Effector CD8-positive, alpha-beta T cell (primary cell): ENCODE results near the gene SULT1C2.

ENCODE experiments used
- DNase-seq: peaks from one replicate; lab custom pipeline; 2025; lab: John Stamatoyannopoulos, UW

SULT1C2 gene

DNA sequence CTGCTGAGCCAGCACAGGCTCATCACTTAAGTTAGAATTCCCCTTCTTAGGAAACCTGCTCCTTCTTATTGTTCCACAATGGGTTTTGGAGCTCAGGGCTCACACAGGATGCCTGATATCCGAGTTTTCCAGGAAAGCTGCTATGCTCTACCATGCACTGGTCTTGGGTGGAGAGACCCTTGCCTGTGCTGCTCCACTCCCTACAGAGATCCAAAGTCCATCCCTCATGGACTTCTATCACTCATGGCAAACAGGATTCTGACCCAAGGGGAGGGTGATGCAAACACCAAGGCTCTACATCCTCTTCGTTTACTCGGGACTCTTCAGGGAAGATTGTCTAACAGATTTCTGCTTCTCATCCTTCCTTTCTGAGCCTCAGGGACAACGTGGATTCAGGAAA is 5.2 kb downstream of the SULT1C2 start:
- no peak for DNase-seq

DNA sequence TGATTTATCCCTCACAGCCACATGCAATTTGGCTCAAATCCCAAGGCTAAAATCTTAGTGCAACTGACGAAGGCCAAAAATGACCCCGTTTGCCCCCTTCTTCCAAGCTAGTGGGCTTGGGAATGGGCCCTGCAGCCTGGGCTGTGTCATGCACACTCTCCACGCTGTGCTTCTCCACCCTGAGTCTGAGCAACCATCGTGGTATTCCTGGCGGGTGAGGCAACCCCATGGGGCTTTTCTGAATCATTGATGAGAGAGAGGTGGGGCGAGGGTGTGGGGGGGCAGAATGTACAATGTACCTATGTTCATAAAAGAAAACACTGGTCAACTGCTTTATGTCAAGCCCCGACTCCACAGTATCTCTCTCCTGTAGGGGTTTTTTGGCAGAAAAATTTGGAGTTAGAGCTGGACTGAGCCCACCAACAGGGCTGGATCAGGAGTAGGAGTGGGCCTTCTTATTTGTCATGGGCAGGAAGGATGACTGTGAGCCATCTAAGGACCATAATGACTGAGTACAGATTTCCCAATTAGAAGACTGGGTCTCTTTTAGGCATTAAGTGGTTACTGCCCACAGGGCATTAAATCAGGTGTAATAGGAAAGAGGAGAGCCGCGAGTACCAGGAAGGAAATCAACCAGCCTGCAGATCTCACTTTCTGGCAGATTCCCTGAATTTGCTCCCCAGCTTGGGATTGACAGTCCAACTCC is 8.9 kb downstream of the SULT1C2 start:
- DNase-seq = no peak

DNA sequence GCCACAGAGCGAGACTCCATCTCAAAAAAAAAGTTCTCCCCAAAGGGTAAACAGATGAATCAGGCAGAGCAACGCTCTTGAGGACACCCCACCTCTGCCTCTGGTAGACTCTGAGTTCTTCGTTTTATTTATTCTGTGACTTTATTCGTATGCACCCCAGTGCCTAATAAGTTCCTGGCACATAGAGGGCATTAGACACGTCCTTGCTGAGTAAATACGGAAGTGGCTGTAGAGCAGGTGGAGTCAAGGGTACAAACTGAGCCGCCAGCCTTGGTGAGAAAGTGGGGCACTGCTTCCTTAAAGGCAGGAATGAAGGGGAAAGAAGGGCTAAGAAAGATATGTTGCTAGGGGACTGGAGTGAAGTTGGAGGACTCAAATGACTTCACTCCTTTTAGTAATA is 12.9 kb downstream of the SULT1C2 start:
- no peak for DNase-seq

DNA sequence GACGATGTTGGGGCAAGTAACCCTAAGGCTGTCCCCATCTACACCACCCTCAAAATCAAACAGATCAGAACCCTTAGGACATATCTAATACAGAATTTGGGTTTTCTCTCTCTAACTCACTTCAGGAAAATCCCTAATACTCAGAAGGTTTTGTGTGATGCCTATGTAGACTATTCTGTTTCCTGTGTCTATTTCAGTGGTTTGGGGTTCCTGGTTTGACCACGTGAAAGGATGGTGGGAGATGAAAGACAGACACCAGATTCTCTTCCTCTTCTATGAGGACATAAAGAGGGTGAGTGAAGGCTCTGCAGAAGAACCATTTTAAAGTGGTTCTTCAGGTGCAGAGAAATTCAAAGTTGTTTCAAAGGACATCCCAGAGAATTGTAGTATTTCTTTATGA is 16.3 kb downstream of the SULT1C2 start:
- no peak for DNase-seq

DNA sequence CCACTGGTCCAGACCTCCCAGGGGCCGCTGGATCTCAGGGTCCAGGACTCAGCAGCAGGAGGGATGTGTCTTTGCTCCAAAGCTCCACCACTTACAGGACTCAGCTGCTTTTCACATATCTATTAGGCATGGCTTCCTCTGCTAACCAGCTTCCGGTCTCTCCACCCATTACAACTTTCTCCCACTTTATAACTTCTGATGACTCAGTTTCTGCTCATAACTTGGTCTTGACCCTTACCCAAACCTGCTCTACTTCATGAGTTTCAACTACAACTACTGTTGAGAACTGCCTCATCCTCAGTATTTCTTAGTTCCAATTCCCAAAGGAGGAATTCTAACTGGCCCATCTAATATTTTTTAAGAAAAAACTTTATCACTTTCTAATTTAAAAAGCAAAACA is 17.2 kb downstream of the SULT1C2 start:
- no peak for DNase-seq

DNA sequence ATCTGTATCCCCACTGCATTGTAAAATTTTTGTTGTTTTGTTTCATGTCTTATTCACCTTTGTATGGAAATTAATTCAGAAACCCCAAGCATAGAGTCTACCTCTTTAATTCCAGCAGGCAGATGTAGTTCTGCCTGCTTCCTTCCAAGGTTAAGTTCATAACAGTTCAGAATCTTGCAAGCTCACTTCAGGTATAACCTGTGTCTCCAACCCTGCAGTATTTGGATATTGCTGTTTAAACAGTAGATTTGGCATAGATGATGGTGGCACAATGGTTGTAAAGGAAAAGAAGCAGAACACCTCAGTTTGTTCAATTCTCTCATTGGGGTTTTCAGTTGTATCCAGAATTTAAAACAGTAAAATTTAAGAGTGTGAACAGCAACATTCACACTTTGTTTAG is 21.2 kb downstream of the SULT1C2 start:
- DNase-seq = no peak

DNA sequence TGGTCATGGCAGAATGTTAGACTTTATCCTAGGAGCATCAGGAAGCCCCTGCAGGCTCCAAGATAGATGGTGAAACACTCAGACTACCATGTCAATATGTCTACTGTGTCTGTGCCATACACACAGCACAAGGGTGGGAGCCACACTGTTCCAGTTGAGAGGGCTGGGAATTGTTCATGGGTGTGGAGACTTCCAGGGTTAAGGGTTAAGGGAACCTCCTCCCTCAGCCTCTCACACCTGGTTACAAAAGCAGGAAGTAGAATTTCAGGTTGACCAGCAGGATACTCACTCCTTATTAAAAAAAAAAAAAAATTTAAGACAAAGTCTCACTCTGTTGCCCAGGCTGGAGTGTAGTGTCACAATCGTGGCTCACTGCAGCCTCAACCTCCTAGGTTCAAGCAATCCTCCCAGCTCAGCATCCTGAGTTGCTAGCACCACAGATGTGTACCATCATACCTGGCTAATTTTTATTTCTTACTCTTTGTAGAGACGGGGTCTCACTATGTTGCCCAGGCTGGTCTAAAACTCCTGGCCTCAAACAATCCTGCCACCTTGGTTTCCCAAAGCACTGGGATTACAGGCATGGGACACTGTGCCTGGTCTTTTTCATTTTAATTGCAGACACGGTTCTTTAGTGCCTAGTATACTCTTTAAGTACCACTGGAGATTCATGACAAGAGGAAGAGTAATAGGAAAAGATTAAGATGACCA is 26.0 kb downstream of the SULT1C2 start:
- DNase-seq = no peak

DNA sequence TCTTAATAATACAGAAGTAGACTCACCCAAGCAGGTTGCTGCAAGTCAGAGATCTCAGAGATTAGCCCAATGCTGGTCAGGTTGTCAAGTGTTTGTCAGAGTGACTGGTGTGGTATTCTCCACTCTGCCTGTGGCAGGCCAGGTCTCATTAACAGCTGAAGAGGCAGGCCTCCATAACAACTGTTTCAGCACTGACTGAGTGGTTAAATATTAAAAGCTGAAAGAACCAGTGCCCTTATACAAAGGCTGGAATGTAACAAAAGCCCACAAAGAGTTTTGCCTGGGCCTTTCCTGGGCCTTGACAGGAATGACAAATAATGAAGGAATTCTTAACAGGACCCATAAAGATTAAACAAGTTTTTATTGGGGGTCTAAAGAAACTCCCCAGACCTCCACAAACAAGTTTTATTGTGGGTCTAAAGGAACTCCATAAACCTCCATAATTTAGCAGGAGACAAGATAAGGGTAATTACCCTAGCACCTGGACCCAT is 26.8 kb downstream of the SULT1C2 start:
- no peak for DNase-seq

DNA sequence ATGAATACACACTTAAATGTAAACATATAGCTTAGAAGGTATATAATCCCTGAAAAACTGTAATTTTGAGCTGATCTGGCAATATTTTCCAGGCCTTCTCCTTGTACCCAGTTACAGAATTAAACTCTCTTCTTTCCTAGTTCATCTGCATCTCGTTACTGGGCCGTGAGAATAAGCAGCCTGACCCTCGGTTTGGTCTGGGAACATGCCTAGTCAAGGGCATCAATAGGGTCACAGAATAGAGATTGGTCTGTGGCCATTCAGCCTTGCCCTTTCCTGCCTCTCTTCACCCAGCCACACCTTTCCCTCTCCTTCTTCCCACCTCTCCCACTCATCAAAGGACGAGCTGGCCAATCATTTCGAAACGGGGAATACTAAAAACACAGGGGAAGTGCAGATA is 27.3 kb downstream of the SULT1C2 start:
- DNase-seq = no peak

DNA sequence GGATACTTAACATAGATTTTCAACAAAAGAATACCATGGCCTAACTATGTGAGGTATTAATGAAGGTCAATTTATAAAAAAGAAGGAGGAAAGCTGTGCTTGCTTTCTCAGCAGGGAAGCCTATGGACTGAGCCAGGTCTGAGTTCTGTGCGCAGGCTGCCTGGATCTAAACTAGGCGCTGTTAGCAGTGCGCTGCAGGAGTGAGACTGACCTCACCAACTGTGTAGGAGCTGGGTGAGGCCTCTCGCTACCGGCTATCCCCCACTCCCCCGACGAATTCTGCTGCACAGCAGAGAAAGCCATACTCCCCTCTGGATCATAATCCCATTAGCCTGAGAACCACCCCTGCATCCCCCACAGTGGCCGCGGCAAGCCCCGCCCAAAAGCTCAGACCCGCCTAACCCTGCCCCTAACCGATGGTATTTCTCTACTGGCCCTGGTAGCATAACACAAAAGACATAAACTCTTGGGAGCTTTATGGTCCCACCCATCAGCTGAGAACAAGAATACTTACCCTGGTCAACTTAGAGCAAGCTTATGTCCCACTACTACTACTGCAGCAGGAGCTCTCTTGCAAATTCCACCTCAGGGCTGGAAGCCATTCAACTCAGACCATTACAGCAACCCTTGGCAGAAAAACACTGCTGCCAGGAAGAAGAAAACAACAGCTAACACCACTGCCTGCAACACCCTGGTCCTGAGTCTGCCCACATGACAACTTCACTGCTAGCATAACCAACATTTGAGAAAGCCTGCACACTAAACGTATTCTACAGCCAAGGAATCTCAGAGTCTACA is 28.0 kb downstream of the SULT1C2 start:
- no peak for DNase-seq

DNA sequence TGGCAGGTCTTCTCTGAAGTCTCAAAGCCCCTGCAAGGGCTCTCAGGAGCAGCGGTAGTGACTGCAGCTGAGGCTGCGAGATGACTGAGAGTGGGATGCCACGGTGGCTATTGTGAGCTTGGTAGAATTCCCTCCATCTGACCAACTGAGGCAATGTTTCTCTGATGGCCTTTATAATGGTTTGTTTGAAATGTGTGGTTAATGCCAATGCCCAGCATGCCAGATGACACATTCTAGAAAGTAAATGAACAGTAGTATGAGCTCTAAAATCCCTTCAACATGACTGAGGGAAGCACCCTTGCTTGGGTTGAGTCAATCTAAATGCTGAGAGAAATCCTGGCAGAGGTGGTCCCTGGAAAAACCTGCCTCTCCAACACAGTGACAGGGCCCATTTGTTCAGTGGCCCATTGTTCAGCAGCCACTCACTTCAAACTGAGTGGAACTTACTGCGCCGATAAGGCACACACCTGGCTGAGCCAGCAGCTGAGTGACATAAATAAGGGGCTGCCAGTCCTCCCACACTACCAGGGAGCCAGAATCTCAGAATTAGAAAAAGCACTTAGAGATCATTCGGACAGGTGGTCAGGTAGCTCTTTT is 31.7 kb downstream of the SULT1C2 start:
- no peak for DNase-seq

DNA sequence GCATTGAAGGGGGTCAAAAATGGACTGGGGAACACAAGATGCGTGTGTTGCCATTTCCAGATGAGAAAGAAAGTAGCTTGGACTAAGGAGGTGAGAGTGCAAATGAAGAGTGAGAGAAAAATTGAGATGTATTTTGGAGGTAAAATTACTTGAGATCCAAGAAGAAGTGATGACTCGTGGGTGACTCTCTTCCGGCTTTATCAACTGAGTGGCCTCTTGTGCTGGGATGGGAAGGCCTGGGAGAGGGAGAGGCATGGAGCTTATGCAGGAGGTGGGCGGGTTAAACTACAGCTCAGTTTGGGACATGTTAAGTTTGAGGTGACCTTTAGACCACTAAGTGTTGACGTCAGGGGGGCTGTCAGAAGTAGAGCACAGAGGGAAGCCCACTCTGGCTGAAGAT is 34.9 kb downstream of the SULT1C2 start:
- no peak for DNase-seq

DNA sequence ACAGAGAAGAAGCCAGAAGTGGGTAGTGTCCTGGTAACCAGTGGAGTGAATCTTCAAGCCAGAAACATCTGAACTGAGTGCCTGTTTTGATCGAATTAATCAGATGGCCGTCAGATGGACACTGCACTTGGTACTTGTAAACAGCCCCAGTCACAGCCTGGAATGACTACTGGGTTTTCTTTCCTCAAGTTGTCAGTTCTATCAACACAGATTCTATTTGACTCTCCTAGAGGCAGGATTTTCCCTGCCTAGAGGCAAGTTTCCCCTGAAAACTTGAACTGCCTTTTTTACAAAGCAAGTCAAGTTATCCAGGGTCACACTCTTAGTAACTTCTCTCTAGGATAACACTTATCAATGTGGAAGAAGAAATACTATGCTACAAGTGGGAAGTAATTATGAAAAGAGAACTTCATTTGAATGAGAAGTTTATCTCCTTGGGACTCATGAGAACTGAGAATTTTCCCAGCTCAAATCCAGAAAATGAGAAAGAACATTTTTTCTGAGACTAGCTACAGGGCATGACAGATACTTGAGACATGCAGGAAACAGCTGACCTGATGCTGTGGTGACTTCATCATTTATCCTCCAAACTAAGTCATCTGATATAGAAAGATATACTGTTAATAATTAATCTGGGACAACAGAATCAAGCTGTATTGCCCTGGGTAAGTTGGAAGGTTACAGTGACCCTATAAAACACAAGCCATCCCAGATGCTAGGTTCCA is 36.0 kb downstream of the SULT1C2 start:
- no peak for DNase-seq

DNA sequence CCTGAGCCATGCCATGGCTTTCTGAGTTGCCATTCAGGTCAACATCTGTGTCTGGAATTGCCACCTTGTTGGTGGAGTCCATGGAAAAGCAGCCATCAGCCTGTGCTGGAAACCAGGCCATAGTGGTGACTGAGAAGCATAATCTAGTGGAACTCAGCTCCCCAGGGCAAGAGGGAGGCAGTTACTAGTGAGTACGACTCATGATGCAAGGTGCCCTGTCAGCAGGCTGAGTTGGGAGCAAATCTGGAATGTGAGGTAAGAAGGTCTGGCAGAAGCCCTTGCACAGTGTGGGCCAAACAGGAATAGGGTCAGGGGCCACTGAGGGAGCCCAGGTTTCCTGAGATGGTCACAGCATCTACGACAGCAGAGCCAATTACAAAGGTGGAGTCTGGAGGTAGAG is 37.1 kb downstream of the SULT1C2 start:
- no peak for DNase-seq

DNA sequence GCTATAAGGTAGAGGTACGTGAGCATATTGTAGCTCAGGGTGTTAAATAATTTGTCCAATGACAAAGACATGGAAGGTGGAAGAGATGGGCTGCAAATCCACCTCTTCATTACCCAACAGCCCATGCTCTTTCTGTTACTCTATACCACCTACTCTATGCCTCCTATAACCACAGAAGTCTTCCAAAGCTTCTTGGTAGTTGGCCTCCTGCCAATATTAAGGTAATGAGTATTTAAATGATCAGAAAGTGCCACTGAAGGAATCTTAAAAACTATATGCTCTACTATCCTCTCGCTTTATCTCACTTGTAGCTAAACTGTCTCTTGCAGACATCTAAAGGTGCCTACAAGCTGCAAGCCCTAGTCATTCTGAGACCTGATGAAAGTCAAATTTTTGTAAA is 41.1 kb downstream of the SULT1C2 start:
- no peak for DNase-seq

DNA sequence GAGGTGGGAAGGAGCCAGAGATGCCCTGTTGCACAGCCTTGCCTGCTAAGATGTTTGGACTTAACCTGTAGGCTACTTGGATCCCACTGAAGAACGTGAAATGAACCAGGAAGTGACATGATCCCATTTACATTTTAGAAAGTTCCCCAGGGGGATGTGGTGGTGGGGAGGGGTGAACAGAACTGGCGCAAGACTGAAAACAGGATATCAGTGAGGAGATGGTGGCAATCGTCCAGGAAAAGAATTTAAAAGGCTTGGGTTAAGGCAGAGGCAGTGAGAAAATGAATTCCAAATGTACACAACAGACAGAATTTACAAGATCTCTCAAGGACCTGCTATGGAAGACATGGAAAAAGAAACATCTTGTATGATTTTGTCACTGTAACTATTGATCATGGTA is 42.3 kb downstream of the SULT1C2 start:
- DNase-seq = no peak

DNA sequence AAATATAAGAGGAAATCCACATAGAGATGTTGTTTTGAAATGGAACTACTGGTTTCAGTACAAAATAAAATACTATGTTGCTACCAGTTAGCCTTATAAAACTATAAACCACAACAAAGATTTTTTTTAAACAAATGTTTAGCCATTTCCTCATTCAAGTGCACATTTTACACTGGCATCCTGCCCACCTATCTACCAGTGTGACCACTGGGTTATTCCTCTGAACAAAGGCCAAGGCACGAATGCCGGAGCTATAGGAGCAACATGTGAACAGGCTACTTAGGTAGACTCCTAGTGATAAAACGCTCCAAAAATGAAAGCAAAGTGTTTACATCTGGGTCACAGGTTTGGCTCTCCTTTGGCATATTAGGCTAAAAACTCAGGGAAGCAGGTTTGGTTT is 57.3 kb downstream of the SULT1C2 start:
- DNase-seq = no peak

DNA sequence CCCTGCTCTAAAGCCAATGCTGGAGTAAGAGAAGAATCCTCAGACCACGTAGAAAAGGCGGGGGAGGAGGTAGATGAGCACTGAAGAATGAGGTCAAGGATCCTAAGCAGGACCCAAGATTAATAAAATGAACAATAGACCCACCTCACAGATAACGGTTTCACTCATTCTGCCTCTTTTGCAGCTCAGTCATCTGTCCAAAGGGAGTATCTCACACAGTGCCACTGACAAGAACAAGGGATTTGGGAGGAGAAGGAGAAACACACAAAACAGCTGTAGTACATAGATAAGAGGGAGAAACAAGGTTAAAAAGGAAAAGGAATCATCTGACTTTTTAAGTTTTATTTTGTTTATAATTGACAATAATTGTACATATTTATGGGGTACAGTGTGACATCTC is 58.1 kb downstream of the SULT1C2 start:
- no peak for DNase-seq

DNA sequence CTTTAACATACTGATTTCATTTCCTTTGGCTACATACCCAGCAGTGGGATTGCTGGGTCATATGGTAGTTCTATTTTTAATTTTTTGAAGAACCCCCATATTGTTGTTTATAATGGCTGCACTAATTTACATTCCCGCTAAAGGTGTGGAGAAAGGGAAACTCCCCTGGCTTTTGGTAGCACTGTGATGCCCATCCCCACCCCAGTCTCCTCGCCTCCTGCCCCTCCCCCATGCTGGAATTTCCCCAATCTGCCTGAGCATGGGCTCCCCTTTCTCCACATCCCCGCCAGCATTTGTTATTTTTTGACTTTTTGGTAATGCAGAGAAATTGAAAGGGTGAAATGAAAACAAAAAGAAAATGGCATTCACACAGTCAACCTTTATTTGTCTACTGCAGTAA is 59.1 kb downstream of the SULT1C2 start:
- DNase-seq = no peak

DNA sequence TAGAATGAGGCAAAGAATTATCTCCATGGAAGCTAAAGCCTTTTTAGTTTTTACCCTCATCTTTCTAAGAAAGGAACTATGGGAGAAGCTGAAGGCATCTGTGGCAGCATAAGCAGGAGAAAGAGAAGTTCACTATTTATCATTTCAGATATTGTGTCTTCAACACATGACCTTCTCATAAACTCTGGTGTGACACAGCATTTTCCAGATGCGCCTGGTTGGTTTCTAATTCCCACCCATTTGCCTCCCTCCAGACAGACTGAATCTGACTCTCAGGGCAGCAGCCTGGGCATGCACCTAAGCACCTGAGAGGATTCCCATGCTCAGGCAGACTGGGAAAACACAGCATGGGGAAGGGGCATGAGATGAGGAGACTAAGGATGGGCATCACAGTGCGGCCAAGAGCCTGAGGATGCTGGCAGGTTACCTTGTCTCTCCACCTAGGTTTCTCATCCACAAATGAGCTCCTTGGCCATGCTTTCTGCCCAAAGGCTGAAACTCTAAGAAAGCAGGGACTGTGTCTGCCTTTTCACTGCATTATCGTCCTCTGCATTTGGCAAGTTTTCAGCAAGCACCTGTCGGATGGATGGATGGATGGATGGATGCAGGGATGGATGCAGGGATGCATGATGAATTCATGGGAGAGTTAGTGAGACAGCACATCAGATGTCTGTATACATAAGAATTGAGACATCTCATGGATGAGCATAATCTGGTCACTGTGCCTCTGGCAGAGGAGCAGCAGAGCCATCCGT is 60.3 kb downstream of the SULT1C2 start:
- DNase-seq = no peak

DNA sequence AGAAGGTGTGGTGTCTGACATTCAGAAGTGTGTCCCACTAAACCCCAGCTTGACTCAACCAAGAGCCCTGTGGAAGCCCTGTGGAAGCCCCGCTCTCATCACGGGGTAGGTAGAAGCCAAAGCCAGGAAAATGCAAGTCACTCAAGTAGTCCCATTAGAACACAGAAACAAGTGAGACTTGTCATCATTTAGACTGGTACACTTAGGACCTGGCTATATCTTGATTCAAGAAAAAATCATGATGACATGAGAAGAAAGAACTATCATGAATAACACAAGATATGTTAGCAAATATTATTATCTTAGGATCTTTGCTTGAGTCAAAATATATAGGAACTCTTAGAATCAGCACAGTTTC is 60.9 kb downstream of the SULT1C2 start:
- no peak for DNase-seq
